Loucy (cell line): ENCODE measurements around the gene LTC4S.

ENCODE experiments used
- EZH2phosphoT487 ChIP-seq: fragments of 200-600 bp; IDR thresholded peaks from 2 replicates; pipeline ENCODE4 v1.6.1; 2018; ENCODE audit warnings: antibody characterized with exemption, mild to moderate bottlenecking, moderate library complexity, borderline replicate concordance
- TF ChIP-seq, protein P1 (sequence below): fragments of 200-600 bp; sonication (generic); conservative IDR thresholded peaks from 2 replicates; pipeline ENCODE4 v1.5.1; 2014; ENCODE audit warnings: mild to moderate bottlenecking, antibody characterized with exemption, low read length

DNA sequence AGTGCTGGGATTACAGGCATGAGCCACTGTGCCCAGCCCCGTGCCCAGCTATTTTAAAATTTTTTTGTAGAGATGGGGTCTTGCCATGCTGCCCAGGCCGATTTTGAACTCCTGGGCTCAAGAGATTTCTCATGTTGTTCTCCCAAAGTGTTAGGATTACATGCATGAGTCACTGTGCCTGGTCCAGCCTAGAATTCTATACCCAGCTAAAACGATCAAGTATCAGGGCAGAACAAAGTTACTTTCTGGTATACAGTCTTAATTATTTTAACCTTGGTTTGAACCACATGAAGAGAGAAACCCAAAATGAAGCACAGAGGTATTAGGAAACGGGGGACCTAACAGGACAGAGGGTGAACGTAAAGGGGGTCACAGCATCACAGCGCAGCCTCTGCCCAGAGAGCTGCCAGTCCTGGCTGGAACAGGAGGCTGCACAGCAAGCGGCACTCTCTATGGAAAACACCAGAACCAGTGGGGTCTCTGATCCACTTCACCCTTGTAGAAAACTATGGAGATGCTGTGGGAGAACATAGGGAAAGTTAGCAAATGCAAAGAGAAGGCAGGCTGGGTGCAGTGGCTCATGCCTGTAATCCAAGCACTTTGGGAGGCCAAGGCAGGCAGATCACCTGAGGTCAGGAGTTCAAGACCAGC, 37.2 kb downstream of the LTC4S start:
- TF ChIP-seq, protein P1, sequence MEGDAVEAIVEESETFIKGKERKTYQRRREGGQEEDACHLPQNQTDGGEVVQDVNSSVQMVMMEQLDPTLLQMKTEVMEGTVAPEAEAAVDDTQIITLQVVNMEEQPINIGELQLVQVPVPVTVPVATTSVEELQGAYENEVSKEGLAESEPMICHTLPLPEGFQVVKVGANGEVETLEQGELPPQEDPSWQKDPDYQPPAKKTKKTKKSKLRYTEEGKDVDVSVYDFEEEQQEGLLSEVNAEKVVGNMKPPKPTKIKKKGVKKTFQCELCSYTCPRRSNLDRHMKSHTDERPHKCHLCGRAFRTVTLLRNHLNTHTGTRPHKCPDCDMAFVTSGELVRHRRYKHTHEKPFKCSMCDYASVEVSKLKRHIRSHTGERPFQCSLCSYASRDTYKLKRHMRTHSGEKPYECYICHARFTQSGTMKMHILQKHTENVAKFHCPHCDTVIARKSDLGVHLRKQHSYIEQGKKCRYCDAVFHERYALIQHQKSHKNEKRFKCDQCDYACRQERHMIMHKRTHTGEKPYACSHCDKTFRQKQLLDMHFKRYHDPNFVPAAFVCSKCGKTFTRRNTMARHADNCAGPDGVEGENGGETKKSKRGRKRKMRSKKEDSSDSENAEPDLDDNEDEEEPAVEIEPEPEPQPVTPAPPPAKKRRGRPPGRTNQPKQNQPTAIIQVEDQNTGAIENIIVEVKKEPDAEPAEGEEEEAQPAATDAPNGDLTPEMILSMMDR = no peak
- no peak for TF ChIP-seq EZH2phosphoT487
